NK-92 (cell line): ENCODE data around the gene SMAD3.
"Not testable (repeated sequence)": the region's sequence is repeated elsewhere in the genome, so short reads cannot be mapped to it uniquely, and the experiment has no call there.

Experiments
- DNase-seq: peaks from one replicate; lab custom pipeline; 2025; ENCODE audit not compliant: unreplicated experiment; lab: John Stamatoyannopoulos, UW

SMAD3 gene

DNA sequence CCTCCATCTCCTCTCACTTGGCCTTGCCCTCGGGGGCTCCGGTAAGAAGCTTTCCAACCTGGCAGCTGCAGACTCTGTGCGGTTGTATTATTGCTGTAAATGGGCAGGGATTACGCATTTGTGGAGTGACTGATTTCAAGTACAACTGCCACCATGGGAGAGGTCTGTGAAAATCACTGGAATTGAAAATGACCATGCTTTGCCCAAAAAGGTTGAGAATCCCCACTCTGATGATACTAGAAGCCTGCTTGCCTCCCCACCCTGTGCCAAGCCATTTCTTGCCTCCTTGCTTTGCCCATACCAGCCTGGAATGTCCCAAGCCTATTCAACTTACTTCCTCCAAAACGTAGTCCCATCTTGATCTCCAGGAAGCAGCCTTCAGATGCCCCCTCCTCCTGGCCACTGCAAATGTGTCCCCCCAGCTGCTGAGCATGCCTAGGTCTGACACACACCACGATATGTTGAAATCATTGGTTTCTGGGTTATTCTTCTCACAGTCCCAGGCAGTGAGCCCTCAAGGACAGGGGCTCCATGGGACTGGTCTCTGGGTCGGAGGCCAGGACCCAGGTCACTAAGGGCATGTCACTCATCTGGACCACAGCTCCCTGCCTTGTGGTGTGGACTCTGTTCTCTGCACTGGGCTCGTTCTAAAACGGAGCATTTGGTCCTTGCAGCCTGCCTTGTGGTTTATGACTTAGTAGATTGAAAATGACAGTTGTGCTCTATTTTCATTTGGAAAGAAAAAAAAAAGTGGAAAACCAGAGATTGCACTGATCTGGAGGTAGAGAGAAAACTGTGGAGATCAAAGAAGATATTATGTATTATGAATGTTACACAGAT lies 42.9 kb downstream of the SMAD3 start:
- DNase-seq = no peak

- no peak for DNase-seq
These were observed 44.0 kb downstream of the SMAD3 start for GRCh38 chr15:67109141-67110034.

GRCh38 chr15:67110361-67110781 lies 45.0 kb downstream of the SMAD3 start:
- no peak for DNase-seq

- no peak for DNase-seq
These were observed 45.8 kb downstream of the SMAD3 start for GRCh38 chr15:67110958-67111864.

- DNase-seq = no peak
These were observed 48.6 kb downstream of the SMAD3 start for GRCh38 chr15:67114046-67114445.

- DNase-seq = no peak
These were observed 49.6 kb downstream of the SMAD3 start for GRCh38 chr15:67114846-67115585.

- DNase-seq = no peak
These were observed 50.2 kb downstream of the SMAD3 start for GRCh38 chr15:67115586-67115969.

DNA sequence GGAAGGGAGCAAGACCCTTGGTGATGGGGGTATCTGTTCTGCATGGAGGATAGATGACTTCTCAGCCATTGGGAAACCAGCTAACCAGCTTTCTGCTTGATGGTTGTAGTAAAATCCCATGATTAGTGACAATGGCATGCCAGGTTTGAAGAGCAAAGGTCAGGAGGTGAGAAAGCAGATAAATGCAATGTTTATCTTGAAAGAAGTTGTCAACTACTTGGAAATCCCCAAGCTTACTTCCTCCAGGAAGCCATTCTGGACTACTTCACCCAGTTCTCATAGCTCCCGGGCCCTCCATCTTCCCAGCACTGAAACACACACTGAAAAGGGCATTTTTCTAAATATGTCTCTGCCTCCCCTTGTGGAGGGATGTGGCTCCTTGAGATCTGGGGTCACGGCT lies 51.3 kb downstream of the SMAD3 start:
- DNase-seq = no peak

- no peak for DNase-seq
These were observed 52.0 kb downstream of the SMAD3 start for GRCh38 chr15:67117370-67117769.

GRCh38 chr15:67118808-67119207 lies 53.4 kb downstream of the SMAD3 start:
- no peak for DNase-seq

GRCh38 chr15:67119238-67119846 lies 53.9 kb downstream of the SMAD3 start:
- DNase-seq = no peak

GRCh38 chr15:67120009-67120838 lies 54.8 kb downstream of the SMAD3 start:
- DNase-seq = no peak

DNA sequence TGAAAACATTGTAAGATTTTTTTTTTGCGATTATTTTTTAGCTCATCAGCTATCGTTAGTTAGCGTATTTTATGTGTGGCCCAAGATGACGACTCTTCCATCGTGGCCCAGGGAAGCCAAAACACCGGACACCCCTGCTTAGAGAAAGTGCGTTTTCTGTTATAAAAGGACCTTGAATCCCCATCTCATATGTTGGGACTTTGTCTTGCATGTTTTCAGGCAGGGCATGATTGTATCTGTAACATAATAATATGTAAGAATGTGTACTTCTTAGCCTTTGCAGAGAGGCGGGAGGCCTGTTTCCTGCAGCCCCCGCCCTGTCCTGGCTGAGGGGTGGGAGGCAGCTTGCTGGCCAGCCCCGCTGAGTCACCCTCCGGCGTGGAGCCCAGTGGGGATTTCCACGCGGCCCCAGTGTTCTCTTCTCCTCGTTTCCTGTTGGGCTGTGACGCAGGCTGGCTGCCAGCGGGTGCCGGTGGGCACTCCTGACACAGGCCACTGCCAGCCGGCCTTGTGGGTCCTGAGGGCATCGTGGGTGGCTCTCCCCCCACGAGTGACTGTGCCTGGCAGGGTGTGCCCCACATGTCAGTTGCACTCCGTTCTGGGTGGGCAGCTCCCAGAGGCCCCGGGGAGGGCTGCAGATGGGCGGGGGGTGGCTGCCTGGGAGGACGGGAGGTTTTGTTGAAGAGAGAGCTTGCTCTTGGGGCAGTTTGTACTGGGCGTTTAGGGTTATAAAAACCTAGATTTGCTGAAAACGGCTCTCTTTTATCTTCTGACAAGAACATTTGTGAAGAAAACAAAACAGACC lies 55.6 kb downstream of the SMAD3 start:
- no peak for DNase-seq

- DNase-seq = no peak
These were observed 56.5 kb downstream of the SMAD3 start for GRCh38 chr15:67121644-67122605.

DNA sequence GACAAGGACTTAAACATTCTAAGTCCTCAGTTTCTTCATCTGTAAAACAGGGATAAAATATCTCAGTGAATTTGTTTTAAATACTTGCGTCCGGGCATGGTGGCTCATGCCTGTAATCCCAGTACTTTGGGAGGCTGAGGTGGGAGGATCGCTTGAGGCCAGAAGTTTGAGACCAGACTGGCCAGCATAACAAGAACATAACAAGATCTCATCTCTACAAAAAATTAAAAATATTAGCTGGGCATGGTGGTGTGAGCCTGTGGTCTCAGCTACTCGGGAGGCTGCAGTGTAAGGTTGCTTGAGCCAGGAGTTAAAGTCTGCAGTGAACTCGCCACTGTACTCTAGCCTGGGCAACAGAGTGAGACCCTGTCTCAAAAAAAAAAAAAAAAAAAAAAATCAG lies 57.4 kb downstream of the SMAD3 start:
- not testable (repeated sequence) for DNase-seq

DNA sequence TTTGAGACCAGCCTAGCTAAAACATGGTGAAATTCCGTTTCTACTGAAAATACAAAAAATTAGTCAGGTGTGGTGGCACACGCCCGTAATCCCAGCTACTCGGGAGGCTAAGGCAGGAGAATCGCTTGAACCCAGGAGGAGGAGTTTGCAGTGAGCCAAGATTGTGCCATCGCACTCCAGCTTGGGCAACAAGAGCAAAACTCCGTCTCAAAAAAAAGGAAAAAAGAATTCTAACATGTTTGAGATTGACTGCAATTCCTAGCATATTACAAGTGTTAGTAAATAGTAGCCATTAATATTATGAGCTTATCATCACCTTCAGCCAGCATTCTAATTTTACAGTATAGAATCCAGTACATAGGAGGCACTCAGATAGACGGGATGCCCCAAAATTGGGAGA lies 57.9 kb downstream of the SMAD3 start:
- DNase-seq = not testable (repeated sequence)

GRCh38 chr15:67124111-67124510 lies 58.7 kb downstream of the SMAD3 start:
- no peak for DNase-seq
